Mesendoderm (in vitro differentiated cells): ENCODE results near the gene CASQ2.

ENCODE experiments used
- DNase-seq: peaks from one replicate; pipeline ENCODE4 v3.0.0; 2013
- H2AK5ac ChIP-seq: 2 replicates; pipeline ENCODE4 v1.6.1; 2013; ENCODE audit warnings: low read length, inconsistent platforms
- H2BK120ac ChIP-seq: 2 replicates; pipeline ENCODE4 v1.6.1; 2013; ENCODE audit warnings: low read depth, mild to moderate bottlenecking, low read length, moderate library complexity, mixed read lengths
- H2BK15ac ChIP-seq: replicated peaks from 2 replicates; pipeline ENCODE4 v1.6.1; 2013; ENCODE audit warnings: low read depth, mild to moderate bottlenecking, moderate library complexity
- H2BK5ac ChIP-seq: 2 replicates; pipeline ENCODE4 v1.6.1; 2013; ENCODE audit warnings: low read length, inconsistent platforms
- H3K18ac ChIP-seq: 2 replicates; pipeline ENCODE4 v1.6.1; 2013; ENCODE audit warnings: mild to moderate bottlenecking, low read length, mixed read lengths
- H3K23ac ChIP-seq: one replicate; pipeline ENCODE4 v1.6.1; 2013; ENCODE audit warnings: low read length
- H3K27ac ChIP-seq: 2 replicates; pipeline ENCODE4 v1.5.1; 2013; ENCODE audit warnings: low read depth, mild to moderate bottlenecking, inconsistent platforms, low read length, moderate library complexity
- H3K27me3 ChIP-seq: 2 replicates; pipeline ENCODE4 v1.6.1; 2013; ENCODE audit warnings: low read length, control low read depth, mild to moderate bottlenecking, inconsistent platforms; ENCODE audit not compliant: insufficient read depth, poor library complexity
- H3K36me3 ChIP-seq: 2 replicates; pipeline ENCODE4 v1.6.1; 2013; ENCODE audit warnings: low read length, inconsistent platforms; ENCODE audit not compliant: control insufficient read depth, insufficient read depth
- H3K4ac ChIP-seq: one replicate; pipeline ENCODE4 v1.6.1; 2013; ENCODE audit warnings: low read depth, mild to moderate bottlenecking, low read length, moderate library complexity
- H3K4me1 ChIP-seq: 2 replicates; pipeline ENCODE4 v1.6.1; 2013; ENCODE audit warnings: low read depth, low read length, inconsistent platforms; ENCODE audit not compliant: control insufficient read depth
- H3K4me2 ChIP-seq: 2 replicates; pipeline ENCODE4 v1.6.1; 2013; ENCODE audit warnings: low read length
- H3K4me3 ChIP-seq: 2 replicates; pipeline ENCODE4 v1.5.1; 2013; ENCODE audit warnings: mild to moderate bottlenecking, low read length
- H3K56ac ChIP-seq: one replicate; pipeline ENCODE4 v1.6.1; 2013; ENCODE audit warnings: low read length
- H3K79me1 ChIP-seq: 2 replicates; pipeline ENCODE4 v1.6.1; 2013; ENCODE audit warnings: low read length, inconsistent platforms
- H3K79me2 ChIP-seq: 2 replicates; pipeline ENCODE4 v1.6.1; 2013; ENCODE audit warnings: mild to moderate bottlenecking, low read length; ENCODE audit not compliant: control insufficient read depth, insufficient read depth
- H3K9ac ChIP-seq: 2 replicates; pipeline ENCODE4 v1.6.1; 2013; ENCODE audit warnings: low read length, inconsistent platforms
- H4K5ac ChIP-seq: one replicate; pipeline ENCODE4 v1.6.1; 2013; ENCODE audit warnings: low read length
- H4K8ac ChIP-seq: one replicate; pipeline ENCODE4 v1.6.1; 2013; ENCODE audit warnings: low read depth, mild to moderate bottlenecking, control low read depth, low read length, moderate library complexity
- WGBS: extraction: QIAGEN DNeasy Blood & Tissue Kit; methylation state at CpG from one replicate; pipeline ENCODE4 v1.1.7; 2013; ENCODE audit warnings: low lambda C conversion rate, missing lambda C conversion rate; ENCODE audit not compliant: insufficient coverage; ENCODE audit errors: extremely low coverage; 5-methylcytosine and 5-hydroxymethylcytosine counted together

The CASQ2 gene

GRCh38 chr1:115755456-115756370, 12.8 kb downstream of the CASQ2 start:
- no peak overlapping the region for H3K18ac ChIP-seq
- no peak overlapping the region for H3K9ac ChIP-seq
- no peak overlapping the region for H3K27ac ChIP-seq
- H3K36me3 ChIP-seq = no peaks in the 10 kb centered on the region
- H3K4me2 ChIP-seq = no peak overlapping the region
- H4K5ac ChIP-seq = no peak overlapping the region
- no peak overlapping the region for H2AK5ac ChIP-seq
- no peak overlapping the region for H2BK5ac ChIP-seq
- H4K8ac ChIP-seq = no peak overlapping the region
- WGBS = no CpG with 5 or more reads among the region's 8 CpGs
- no peak for DNase-seq
- no peaks in the 10 kb centered on the region for H3K79me2 ChIP-seq
- no peak overlapping the region for H2BK15ac ChIP-seq
- no peaks in the 10 kb centered on the region for H3K79me1 ChIP-seq
- H2BK120ac ChIP-seq = no peak overlapping the region
- H3K4me1 ChIP-seq = no peaks in the 10 kb centered on the region
- no peak overlapping the region for H3K56ac ChIP-seq
- no peaks in the 10 kb centered on the region for H3K27me3 ChIP-seq
- H3K23ac ChIP-seq = no peak overlapping the region
- H3K4ac ChIP-seq = no peak overlapping the region
- no peak overlapping the region for H3K4me3 ChIP-seq

DNA sequence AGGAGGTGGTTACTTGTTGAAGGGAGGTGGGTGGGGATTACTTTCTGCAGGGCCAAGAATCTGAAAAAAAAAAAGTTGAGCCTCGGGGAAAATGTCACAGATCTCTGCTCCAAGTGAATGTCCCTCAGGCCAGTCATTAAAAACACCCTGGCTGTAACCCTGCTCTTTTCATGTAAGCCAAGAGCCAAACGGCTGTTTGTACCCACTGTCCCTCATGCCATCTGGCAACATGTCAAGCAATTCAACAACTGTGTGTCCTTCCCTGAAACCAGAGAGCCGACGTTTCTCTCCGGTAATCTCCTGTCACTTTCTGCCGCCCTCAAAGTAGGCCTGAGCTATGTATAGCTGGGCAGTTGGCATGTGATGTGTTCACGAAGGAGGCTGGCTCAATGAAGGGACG, 14.7 kb downstream of the CASQ2 start:
- H3K56ac ChIP-seq = peak overlapping the region; percentile 25
- WGBS = no CpG with 5 or more reads among the region's 8 CpGs
- no peak overlapping the region for H3K9ac ChIP-seq
- no peak overlapping the region for H4K8ac ChIP-seq
- no peak for DNase-seq
- no peak overlapping the region for H3K4ac ChIP-seq
- no peaks in the 10 kb centered on the region for H3K4me1 ChIP-seq
- no peak overlapping the region for H3K27ac ChIP-seq
- H3K4me3 ChIP-seq = no peak overlapping the region
- H3K27me3 ChIP-seq = no peaks in the 10 kb centered on the region
- no peaks in the 10 kb centered on the region for H3K79me2 ChIP-seq
- H3K4me2 ChIP-seq = no peak overlapping the region
- H3K23ac ChIP-seq = no peak overlapping the region
- no peak overlapping the region for H4K5ac ChIP-seq
- H2BK120ac ChIP-seq = no peak overlapping the region
- H3K18ac ChIP-seq = no peak overlapping the region
- no peak overlapping the region for H2BK15ac ChIP-seq
- no peak overlapping the region for H2BK5ac ChIP-seq
- H3K79me1 ChIP-seq = no peaks in the 10 kb centered on the region
- H3K36me3 ChIP-seq = no peaks in the 10 kb centered on the region
- no peak overlapping the region for H2AK5ac ChIP-seq

DNA sequence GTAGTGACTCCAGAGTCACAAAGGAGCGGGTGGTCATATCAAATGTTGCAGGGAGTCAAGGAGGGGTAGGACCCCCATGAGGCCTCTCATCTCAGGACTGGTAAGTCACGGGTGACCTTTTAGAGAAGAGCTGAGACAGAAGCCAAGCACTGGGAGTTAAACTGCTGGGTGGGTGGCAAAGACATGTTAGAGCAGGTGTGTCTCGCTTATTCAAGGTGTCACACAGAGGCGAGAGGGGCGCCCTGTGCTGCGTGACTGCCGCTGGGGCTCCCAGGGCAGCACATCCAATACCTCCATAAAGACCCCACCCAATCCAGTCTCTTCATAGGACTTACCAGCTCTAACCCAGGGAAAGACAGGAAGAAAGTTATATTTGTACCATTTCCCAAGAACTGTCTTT, 15.2 kb downstream of the CASQ2 start:
- Histone ChIP-seq H3K23ac (no peak overlapping the region), H2BK15ac (no peak overlapping the region), H3K56ac (no peak overlapping the region), H2AK5ac (no peak overlapping the region), H3K18ac (no peak overlapping the region), H3K4me2 (no peak overlapping the region), H2BK120ac (no peak overlapping the region), H4K8ac (no peak overlapping the region), H4K5ac (no peak overlapping the region), H3K27ac (no peak overlapping the region), H3K4me3 (no peak overlapping the region), H3K36me3 (no peaks in the 10 kb centered on the region), H3K79me1 (no peaks in the 10 kb centered on the region), H3K9ac (no peak overlapping the region), H3K4me1 (no peaks in the 10 kb centered on the region), H2BK5ac (no peak overlapping the region), H3K4ac (no peak overlapping the region), H3K79me2 (no peaks in the 10 kb centered on the region), H3K27me3 (no peaks in the 10 kb centered on the region)
- no peak for DNase-seq
- WGBS = no CpG with 5 or more reads among the region's 7 CpGs

DNA sequence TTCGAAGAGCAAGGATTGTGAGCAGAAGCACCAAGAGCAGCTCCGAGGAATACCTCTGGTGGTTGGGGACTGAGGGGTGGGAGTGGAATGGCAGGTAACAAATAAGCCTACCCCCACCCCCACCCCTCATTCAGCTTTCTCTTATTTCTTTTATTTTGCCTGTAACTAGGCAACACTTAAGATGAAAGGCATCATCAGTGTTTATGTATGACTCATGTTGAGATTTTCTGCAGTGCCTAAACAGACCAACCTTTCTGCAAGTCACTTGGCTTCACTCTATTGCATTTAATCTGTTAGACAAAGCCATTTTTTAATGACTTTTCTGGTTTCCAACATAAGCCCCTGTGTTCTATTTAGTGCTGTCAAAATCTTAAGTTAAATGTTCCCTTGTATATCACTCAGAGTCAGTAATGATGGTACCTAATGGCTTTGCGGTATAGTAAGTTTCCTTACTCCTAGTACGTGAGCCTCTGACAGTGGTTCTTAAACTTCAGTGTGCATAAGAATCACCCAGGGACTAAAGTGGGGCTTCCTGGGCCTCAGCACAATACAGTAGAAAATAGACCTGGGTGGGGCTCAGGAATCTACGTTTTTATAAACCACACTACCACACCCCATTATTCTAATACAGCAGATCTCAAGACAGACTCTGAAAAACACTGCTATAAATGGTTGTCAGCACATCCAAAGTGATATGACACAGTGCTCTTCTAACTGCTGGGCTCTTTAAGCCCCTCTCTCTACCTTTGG, 19.9 kb downstream of the CASQ2 start:
- Histone ChIP-seq H2AK5ac (no peak overlapping the region), H2BK5ac (no peak overlapping the region), H3K4me1 (no peaks in the 10 kb centered on the region), H2BK120ac (no peak overlapping the region), H3K4me2 (no peak overlapping the region), H3K18ac (no peak overlapping the region), H3K23ac (no peak overlapping the region), H3K4me3 (no peak overlapping the region), H3K9ac (no peak overlapping the region), H3K79me2 (no peaks in the 10 kb centered on the region), H4K8ac (no peak overlapping the region), H3K27me3 (no peaks in the 10 kb centered on the region), H3K79me1 (no peaks in the 10 kb centered on the region), H2BK15ac (no peak overlapping the region), H3K27ac (no peak overlapping the region), H3K36me3 (no peaks in the 10 kb centered on the region), H3K56ac (no peak overlapping the region), H4K5ac (no peak overlapping the region), H3K4ac (no peak overlapping the region)
- whole genome bisulfite sequencing = no CpG with 5 or more reads among the region's 5 CpGs
- peak; percentile 67 for DNase-seq

- Histone ChIP-seq H3K56ac (no peak overlapping the region), H2BK15ac (no peak overlapping the region), H3K79me2 (no peaks in the 10 kb centered on the region), H2AK5ac (no peak overlapping the region), H3K79me1 (no peaks in the 10 kb centered on the region), H3K4me1 (no peaks in the 10 kb centered on the region), H2BK120ac (no peak overlapping the region), H3K27ac (no peak overlapping the region), H4K5ac (no peak overlapping the region), H3K23ac (no peak overlapping the region), H3K36me3 (no peaks in the 10 kb centered on the region), H3K18ac (no peak overlapping the region), H3K4me3 (no peak overlapping the region), H3K9ac (no peak overlapping the region), H4K8ac (no peak overlapping the region), H3K27me3 (no peaks in the 10 kb centered on the region), H2BK5ac (no peak overlapping the region), H3K4me2 (no peak overlapping the region), H3K4ac (no peak overlapping the region)
- WGBS = no CpG with 5 or more reads among the region's 5 CpGs
- no peak for DNase-seq
Observed at GRCh38 chr1:115746021-115746690, 22.4 kb downstream of the CASQ2 start.
